Stomach (tissue), 9 donors: ENCODE results near the gene CEP170. TPM values are rescaled to one million over a fixed set of nuclear protein-coding genes. Genes with fewer than 3 reads are reported as not detected.
"Not testable (repeated sequence)": the region's sequence is repeated elsewhere in the genome, so short reads cannot be mapped to it uniquely, and the experiment has no call there.

Experiments
- DNase-seq, 2 donors: peaks; one replicate each; pipeline versions ENCODE4 v3.0.0 to v3.0.0-alpha.2; 2013 to 2019
- H3K27ac ChIP-seq, 5 donors: fragments of 200-600 bp in 4 of 5; sonication (generic) in 4 of 5; one replicate each; pipeline ENCODE4 v1.5.1; 2013 to 2019; ENCODE audit warnings: mild to moderate bottlenecking in 1 of 5, moderate library complexity in 1 of 5
- H3K27me3 ChIP-seq, 3 donors: fragments of 200-600 bp; sonication (generic); one replicate each; pipeline ENCODE4 v1.5.1; 2017 to 2019; ENCODE audit warnings: mixed run types in 1 of 3
- H3K36me3 ChIP-seq, 4 donors: fragments of 200-600 bp; sonication (generic); 1 replicate in 3 of 4; 2 replicates in 1 of 4; pipeline ENCODE4 v1.5.1; 2016 to 2019
- H3K4me1 ChIP-seq, 4 donors: fragments of 200-600 bp; sonication (generic); one replicate each; pipeline ENCODE4 v1.5.1; 2016 to 2019
- H3K4me3 ChIP-seq, 4 donors: fragments of 200-600 bp; sonication (generic) in 3 of 4; one replicate each; pipeline ENCODE4 v1.5.1; 2016 to 2019; ENCODE audit warnings: mild to moderate bottlenecking in 1 of 4
- H3K9me3 ChIP-seq, 4 donors: fragments of 200-600 bp; sonication (generic); one replicate each; pipeline ENCODE4 v1.5.1; 2016 to 2019
- WGBS, 5 donors: extraction: QIAGEN DNeasy Blood & Tissue Kit in 3 of 5; methylation state at CpG; one replicate each; pipeline versions ENCODE4 v1.1.5 to v1.1.7; 2013 to 2018; 5-methylcytosine and 5-hydroxymethylcytosine counted together
- intact Hi-C: fragments of 100-400 bp; cut with DNase I; formaldehyde crosslinking; loops from one replicate; pipeline ENCODE4 v1.15.1; 2023; ENCODE audit warnings: low total_unique reads
- polyA plus RNA-seq, 3 donors: library from polyadenylated mRNA; stranded (reverse); fragments of 200-250 nt; gene quantifications; one replicate each; pipeline ENCODE4 v1.2.3, GENCODE V29; 2013
- total RNA-seq, 5 donors: library from RNA; depleted of rRNA; stranded (reverse); fragments of >200 nt; gene quantifications; one replicate each; pipeline versions ENCODE4 v1.1.0 to v1.2.3, GENCODE V29; 2014 to 2016
- donor health status: healthy with polysubstance abuse.
- donor health status: Bipolar disorder and iron deficiency.
- donor health status: healthy.

CEP170 gene
- total and polyA plus RNA-seq, 8 donors, result 0.87 to 71.0 (median 12.9) TPM

DNA sequence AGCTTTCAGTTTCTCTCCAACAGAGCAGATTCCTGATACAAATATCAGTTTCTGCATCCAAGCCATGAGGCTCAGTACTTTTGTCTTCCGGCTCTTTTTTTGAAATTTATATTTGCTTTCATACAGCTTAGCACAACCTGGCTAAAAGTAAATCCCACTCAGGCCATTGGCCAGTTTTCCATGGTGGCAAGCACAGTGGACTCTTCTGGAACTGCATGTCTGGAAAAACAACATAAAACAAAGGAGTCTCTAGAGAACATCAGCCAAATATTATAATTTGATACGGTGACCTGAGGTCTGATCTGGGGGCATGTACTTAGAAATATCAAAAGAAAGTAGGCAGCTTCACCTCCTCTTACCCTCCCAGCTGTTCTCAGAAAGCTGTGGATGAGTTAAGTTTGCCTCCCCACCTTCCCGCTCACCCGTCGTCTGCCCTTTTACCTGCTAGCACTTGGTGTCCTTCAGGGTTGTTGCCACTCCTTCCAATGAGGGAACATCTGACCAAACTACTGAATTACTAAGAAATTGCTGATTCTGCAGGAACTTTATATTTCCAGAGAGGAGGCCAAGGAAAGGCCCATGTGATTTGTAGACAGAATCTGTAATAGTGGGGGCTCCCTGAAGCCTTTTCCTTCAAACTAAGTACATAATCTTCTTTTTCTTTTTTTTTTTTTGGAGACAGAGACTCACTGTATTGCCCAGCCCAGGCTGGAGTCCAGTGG, 136.3 kb downstream of the CEP170 start:
- H3K9me3 ChIP-seq, H3K4me3 ChIP-seq, DNase-seq, H3K27me3 ChIP-seq, H3K4me1 ChIP-seq, intact Hi-C loops, H3K36me3 ChIP-seq, H3K27ac ChIP-seq: not testable (repeated sequence)
- WGBS, 5 donors, result 80 to 92% (median 89%) methylated on average over 5 of the region's 5 CpGs

DNA sequence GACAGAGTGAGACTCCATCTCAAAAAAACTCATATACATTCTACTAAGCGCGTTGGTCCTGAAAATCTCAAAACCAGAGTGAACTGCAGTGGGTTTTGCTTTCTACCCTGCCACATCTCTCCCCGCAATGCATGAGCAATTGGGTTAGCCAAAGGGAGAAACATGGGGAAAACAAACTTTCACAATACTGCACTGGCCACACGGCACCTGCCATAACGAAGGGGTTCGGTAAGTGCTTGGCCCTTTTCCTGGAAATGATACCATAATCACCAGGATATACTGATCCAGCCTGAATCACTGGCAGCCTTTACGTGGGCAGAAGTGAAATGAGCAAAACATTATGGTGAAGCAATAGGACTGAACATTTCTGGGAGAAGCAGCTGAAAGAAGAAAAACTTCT, 138.9 kb downstream of the CEP170 start:
- intact Hi-C loops, H3K9me3 ChIP-seq, H3K4me1 ChIP-seq, H3K27ac ChIP-seq, H3K4me3 ChIP-seq, H3K36me3 ChIP-seq, DNase-seq, H3K27me3 ChIP-seq: not testable (repeated sequence)
- WGBS, 5 donors, result 75 to 83% (median 82%) methylated on average over 7 of the region's 7 CpGs

- H3K27me3 ChIP-seq, H3K4me3 ChIP-seq, H3K9me3 ChIP-seq, H3K4me1 ChIP-seq, intact Hi-C loops, H3K36me3 ChIP-seq, DNase-seq, H3K27ac ChIP-seq: not testable (repeated sequence)
- WGBS, 5 donors, result 77 to 85% (median 84%) methylated on average over 3 of the region's 3 CpGs
Observed at GRCh38 chr1:243114769-243115168, 140.3 kb downstream of the CEP170 start.

GRCh38 chr1:243114059-243114713, 140.9 kb downstream of the CEP170 start:
- H3K36me3 ChIP-seq, H3K4me1 ChIP-seq, H3K27ac ChIP-seq, intact Hi-C loops, H3K4me3 ChIP-seq, H3K27me3 ChIP-seq, H3K9me3 ChIP-seq, DNase-seq: not testable (repeated sequence)
- WGBS, 5 donors, result 12 to 22% (median 20%) methylated on average over 8 of the region's 8 CpGs

DNA sequence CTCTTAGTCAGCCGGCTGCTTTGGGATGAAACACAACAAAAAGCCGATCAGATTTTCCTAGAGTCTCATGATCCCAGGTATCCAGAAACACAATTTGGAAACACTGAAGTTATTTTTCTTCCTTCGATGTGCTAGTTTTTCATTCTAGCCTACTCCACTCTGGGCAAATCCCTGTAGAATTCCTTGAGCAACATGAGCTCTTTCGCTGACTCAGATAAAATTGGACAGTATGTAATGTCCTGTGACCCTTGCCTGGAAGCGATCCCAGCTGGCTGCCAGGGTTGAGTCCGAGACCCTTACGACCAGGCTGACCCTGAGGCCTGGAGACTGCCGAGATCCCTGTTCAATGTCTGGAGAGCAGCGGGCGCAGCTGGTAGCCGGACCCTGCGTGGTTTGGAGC, 147.9 kb downstream of the CEP170 start:
- H3K27me3 ChIP-seq, H3K4me3 ChIP-seq, H3K9me3 ChIP-seq, H3K4me1 ChIP-seq, intact Hi-C loops, DNase-seq, H3K36me3 ChIP-seq, H3K27ac ChIP-seq: not testable (repeated sequence)
- WGBS, 5 donors, result 83 to 92% (median 89%) methylated on average over 8 to 12 of the region's 12 CpGs

GRCh38 chr1:243105652-243106332, 149.3 kb downstream of the CEP170 start:
- WGBS, 5 donors, result 52 to 62% (median 58%) methylated on average over 6 of the region's 6 CpGs
- H3K27ac ChIP-seq, intact Hi-C loops, H3K4me1 ChIP-seq, DNase-seq, H3K9me3 ChIP-seq, H3K36me3 ChIP-seq, H3K4me3 ChIP-seq, H3K27me3 ChIP-seq: not testable (repeated sequence)

GRCh38 chr1:243105104-243105503, 150.0 kb downstream of the CEP170 start:
- H3K4me1 ChIP-seq, H3K27ac ChIP-seq, H3K4me3 ChIP-seq, DNase-seq, H3K9me3 ChIP-seq, H3K27me3 ChIP-seq, H3K36me3 ChIP-seq, intact Hi-C loops: not testable (repeated sequence)

- not testable (repeated sequence) for H3K4me1 ChIP-seq
Observed at GRCh38 chr1:243104452-243104851, 150.6 kb downstream of the CEP170 start.

GRCh38 chr1:243101551-243102050, 153.5 kb downstream of the CEP170 start:
- intact Hi-C loops, H3K4me1 ChIP-seq, H3K27me3 ChIP-seq, H3K9me3 ChIP-seq, H3K36me3 ChIP-seq: not testable (repeated sequence)
- Histone ChIP-seq H3K4me3 (peak overlapping the region; percentile 29 to 34 (median 32)), H3K27ac (peak overlapping the region in 2 of 5 donors; percentile 37 to 51)
- 22 to 63% (median 49%) methylated on average over 36 to 40 of the region's 40 CpGs for WGBS, 5 donors
- peak in 1 of 2 donors; percentile 26 for DNase-seq

More at GRCh38 chr1:243104452-243104851, 150.6 kb downstream of the CEP170 start:
- intact Hi-C loops, H3K27me3 ChIP-seq, H3K4me3 ChIP-seq, H3K27ac ChIP-seq, H3K36me3 ChIP-seq, H3K9me3 ChIP-seq, DNase-seq: not testable (repeated sequence)
- WGBS, 5 donors, result 75 to 82% (median 77%) methylated on average over 5 of the region's 5 CpGs

GRCh38 chr1:243087368-243087767, 167.7 kb downstream of the CEP170 start:
- WGBS, 5 donors, result 81 to 94% (median 89%) methylated on average over 3 of the region's 3 CpGs
- H3K4me3 ChIP-seq, intact Hi-C loops, H3K36me3 ChIP-seq, H3K27ac ChIP-seq, H3K4me1 ChIP-seq, H3K27me3 ChIP-seq, H3K9me3 ChIP-seq, DNase-seq: not testable (repeated sequence)
